Measurements from ENCODE around the gene IL11RA.
"Not testable (repeated sequence)": the region's sequence is repeated elsewhere in the genome, so short reads cannot be mapped to it uniquely, and the experiment has no call there.

The IL11RA gene

GRCh38 chr9:34630402-34631154 lies 21.4 kb upstream of the IL11RA start:
- DNase-seq, result no peak

GRCh38 chr9:34633166-34633565 lies 18.8 kb upstream of the IL11RA start:
- DNase-seq, result no peak

GRCh38 chr9:34633851-34634550 lies 18.0 kb upstream of the IL11RA start:
- peak; percentile 63 for DNase-seq

GRCh38 chr9:34634551-34635248 lies 17.3 kb upstream of the IL11RA start:
- no peak for DNase-seq

- DNase-seq, result no peak
These were observed 16.4 kb upstream of the IL11RA start for GRCh38 chr9:34635556-34635955.

- DNase-seq, result peak; percentile 24
These were observed 15.1 kb upstream of the IL11RA start for GRCh38 chr9:34636791-34637355.

- peak; percentile 91 for DNase-seq
These were observed 14.4 kb upstream of the IL11RA start, which contains the start of gene SIGMAR1 for GRCh38 chr9:34637356-34638137. Gene SIGMAR1, minus strand, starts transcription at chr9:34637787. Its CDS starts 90 bp downstream, at chr9:34637697.

- DNase-seq, result no peak
These were observed 13.9 kb upstream of the IL11RA start for GRCh38 chr9:34638138-34638445.

- DNase-seq, result not testable (repeated sequence)
These were observed 12.7 kb upstream of the IL11RA start for GRCh38 chr9:34639322-34639721.

- peak; percentile 39 for DNase-seq
These were observed 9.3 kb upstream of the IL11RA start for GRCh38 chr9:34642679-34643078.

GRCh38 chr9:34644766-34645314 lies 7.1 kb upstream of the IL11RA start:
- DNase-seq, result no peak

GRCh38 chr9:34646211-34647083 lies 5.5 kb upstream of the IL11RA start, which contains the start of gene GALT:
Gene GALT, plus strand, starts transcription at chr9:34646675. Its CDS starts 30 bp downstream, at chr9:34646705.
- peak; percentile 83 for DNase-seq

GRCh38 chr9:34647084-34647403 lies 4.9 kb upstream of the IL11RA start:
- DNase-seq, result no peak

GRCh38 chr9:34647651-34648050 lies 4.3 kb upstream of the IL11RA start:
- DNase-seq, result no peak

GRCh38 chr9:34648673-34649072 lies 3.3 kb upstream of the IL11RA start:
- DNase-seq, result no peak

GRCh38 chr9:34650816-34651215 lies 1.2 kb upstream of the IL11RA start:
- no peak for DNase-seq

- DNase-seq, result peak; percentile 34
These were observed 664 bp upstream of the IL11RA start for GRCh38 chr9:34651321-34651720.

GRCh38 chr9:34652602-34653000 lies 616 bp downstream of the IL11RA start:
- DNase-seq, result no peak

GRCh38 chr9:34653151-34654072 lies 1.4 kb downstream of the IL11RA start:
- DNase-seq, result peak; percentile 65

All from fibroblast of upper back skin (primary cell).